Activated T-helper 17 cell treated with anti-CD3 and anti-CD28 coated beads, Interleukin-2, amount 50 U/mL, for 72 hours (primary cell): ENCODE measurements around the gene DNAAF5. TPM values are rescaled to one million over a fixed set of nuclear protein-coding genes. Genes with fewer than 3 reads are reported as not detected.
A peak's percentile ranks its signal among the peaks of the same experiment; 100 is the strongest.

Experiments used
- ATAC-seq: fragments of 150-1000 bp; cut with Tn5 transposase; replicated peaks from 2 replicates; pipeline ENCODE4 v1.10.0; 2021; ENCODE audit warnings: mild to moderate bottlenecking, moderate library complexity
- H3K27ac Mint-ChIP-seq: one replicate; pipeline ENCODE4 v1.8.0; 2022; ENCODE audit warnings: mixed read lengths
- H3K27me3 Mint-ChIP-seq: one replicate; pipeline ENCODE4 v1.8.0; 2022; ENCODE audit warnings: mixed read lengths
- H3K36me3 Mint-ChIP-seq: one replicate; pipeline ENCODE4 v1.8.0; 2022; ENCODE audit warnings: low read depth, mild to moderate bottlenecking, mixed read lengths
- H3K4me1 Mint-ChIP-seq: one replicate; pipeline ENCODE4 v1.8.0; 2022; ENCODE audit warnings: mixed read lengths
- H3K4me3 Mint-ChIP-seq: one replicate; pipeline ENCODE4 v1.8.0; 2022; ENCODE audit warnings: mild to moderate bottlenecking, mixed read lengths
- H3K9me3 Mint-ChIP-seq: one replicate; pipeline ENCODE4 v1.8.0; 2022; ENCODE audit warnings: mixed read lengths
- total RNA-seq, 2 donors: library from RNA; stranded (reverse); gene quantifications; one replicate each; pipeline ENCODE4 v1.2.3, GENCODE V29; 2022

The DNAAF5 gene
- total RNA-seq, 2 donors from 2014 or later = 15.1 to 39.9 TPM

DNA sequence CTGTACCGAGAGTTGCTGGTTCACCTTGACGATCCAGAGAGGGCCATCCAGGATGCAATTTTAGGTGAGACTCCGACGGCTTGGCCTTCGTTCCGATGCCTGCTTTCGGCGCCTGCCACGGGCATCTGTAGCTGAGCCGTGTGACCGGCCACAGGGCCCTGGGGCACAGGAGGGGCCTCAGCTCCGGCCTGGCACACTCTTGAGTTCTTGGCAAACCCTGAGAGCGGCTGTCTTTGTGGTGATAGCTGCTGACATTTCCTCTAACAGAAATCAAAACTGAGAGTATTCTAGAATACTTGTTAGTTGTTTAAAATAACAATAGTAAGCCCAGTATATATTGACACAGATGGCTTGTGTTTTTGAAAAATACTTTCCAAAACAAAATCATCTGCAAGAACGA lies 53.6 kb downstream of the DNAAF5 start:
- Mint-ChIP-seq H3K4me1 (no peaks in the 10 kb centered on the region), H3K27me3 (no peaks in the 10 kb centered on the region), H3K9me3 (no peaks in the 10 kb centered on the region), H3K36me3 (peaks cover 76% of the 10 kb centered on the region), H3K27ac (no peak overlapping the region), H3K4me3 (no peak overlapping the region)
- no peak for ATAC-seq

DNA sequence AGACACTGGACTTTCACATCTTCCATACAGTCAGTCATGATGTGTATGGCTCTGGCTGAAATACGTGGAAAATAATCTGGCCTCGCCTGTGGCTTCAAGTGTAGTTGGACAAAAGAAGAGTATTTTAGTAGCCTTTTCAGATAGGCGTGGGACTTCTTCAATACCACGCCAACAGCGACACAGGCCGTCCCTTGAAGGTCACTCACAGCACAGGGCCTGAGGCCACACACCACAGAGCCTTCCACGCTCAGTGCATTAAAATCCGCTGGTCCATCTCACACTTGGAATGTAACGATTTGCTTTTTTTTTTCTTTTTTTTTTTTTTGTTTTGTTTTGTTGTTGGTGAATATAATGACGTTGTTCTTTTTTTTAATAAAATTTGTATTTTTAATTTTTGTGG lies 54.0 kb downstream of the DNAAF5 start:
- no peak overlapping the region for H3K27ac Mint-ChIP-seq
- H3K36me3 Mint-ChIP-seq = peaks cover 73% of the 10 kb centered on the region
- H3K9me3 Mint-ChIP-seq = no peaks in the 10 kb centered on the region
- no peaks in the 10 kb centered on the region for H3K4me1 Mint-ChIP-seq
- H3K27me3 Mint-ChIP-seq = no peaks in the 10 kb centered on the region
- no peak overlapping the region for H3K4me3 Mint-ChIP-seq
- ATAC-seq = no peak

DNA sequence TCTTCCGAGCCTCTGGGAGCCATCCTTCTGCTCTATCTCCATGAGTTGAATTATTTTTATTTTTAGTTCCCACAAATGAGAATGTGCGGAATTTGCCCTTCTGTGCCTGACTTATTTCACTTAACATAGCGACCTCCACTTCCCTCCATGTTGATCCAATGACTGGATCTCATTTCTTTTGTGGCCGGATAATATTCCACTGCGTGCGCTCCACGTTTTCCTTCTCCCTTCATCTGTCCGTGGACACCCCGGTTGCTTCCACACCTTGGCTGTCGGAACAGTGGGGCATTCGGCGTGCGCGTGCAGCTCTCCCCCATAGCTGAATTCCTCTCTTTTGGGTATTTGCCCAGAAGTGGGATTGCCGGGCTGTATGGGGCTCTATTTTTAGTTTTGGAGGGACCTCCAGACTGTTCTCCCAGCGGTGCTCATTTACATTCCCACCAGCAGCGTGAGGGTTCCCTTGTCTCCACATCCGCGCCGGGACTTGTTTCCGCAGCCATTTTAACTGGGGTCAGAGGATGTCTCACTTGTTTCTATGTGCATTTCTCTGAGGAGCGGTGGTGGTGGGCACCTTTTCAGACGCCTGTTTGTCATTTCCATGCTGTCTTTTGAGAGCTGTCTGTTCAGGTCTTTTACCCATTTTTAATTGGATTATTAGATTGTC lies 54.8 kb downstream of the DNAAF5 start:
- H3K27me3 Mint-ChIP-seq = no peaks in the 10 kb centered on the region

DNA sequence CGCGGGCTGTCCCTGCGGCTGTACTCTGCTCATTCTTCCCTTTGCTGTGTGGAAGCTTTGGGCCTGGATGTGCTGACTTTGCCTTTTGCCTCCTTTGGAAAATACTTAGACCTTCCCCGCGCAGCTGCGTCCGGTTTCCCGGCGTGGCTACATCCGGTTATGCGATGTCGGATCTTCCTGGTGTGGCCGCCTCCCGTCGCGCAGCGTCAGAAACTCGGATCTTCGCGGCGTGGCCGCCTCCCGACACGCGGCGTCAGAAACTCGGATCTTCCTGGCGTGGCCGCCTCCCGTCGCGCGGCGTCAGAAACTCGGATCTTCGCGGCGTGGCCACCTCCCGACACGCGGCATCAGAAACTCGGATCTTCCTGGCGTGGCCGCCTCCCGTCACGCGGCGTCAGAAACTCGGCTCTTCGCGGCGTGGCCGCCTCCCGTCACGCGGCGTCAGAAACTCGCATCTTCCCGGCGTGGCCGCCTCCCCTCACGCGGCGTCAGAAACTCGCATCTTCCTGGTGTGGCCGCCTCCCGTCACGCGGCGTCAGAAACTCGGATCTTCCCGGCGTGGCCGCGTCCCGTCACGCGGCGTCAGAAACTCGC lies 55.5 kb downstream of the DNAAF5 start:
- H3K4me1 Mint-ChIP-seq = no peaks in the 10 kb centered on the region
- no peak overlapping the region for H3K27ac Mint-ChIP-seq
- H3K9me3 Mint-ChIP-seq = no peaks in the 10 kb centered on the region
- H3K36me3 Mint-ChIP-seq = peaks cover 59% of the 10 kb centered on the region
- ATAC-seq = no peak
- no peaks in the 10 kb centered on the region for H3K27me3 Mint-ChIP-seq
- H3K4me3 Mint-ChIP-seq = no peak overlapping the region

More for the DNA sequence above, 54.8 kb downstream of the DNAAF5 start:
- no peak for ATAC-seq
- H3K36me3 Mint-ChIP-seq = peaks cover 65% of the 10 kb centered on the region
- no peaks in the 10 kb centered on the region for H3K9me3 Mint-ChIP-seq
- no peak overlapping the region for H3K27ac Mint-ChIP-seq
- H3K4me1 Mint-ChIP-seq = no peaks in the 10 kb centered on the region
- no peak overlapping the region for H3K4me3 Mint-ChIP-seq

DNA sequence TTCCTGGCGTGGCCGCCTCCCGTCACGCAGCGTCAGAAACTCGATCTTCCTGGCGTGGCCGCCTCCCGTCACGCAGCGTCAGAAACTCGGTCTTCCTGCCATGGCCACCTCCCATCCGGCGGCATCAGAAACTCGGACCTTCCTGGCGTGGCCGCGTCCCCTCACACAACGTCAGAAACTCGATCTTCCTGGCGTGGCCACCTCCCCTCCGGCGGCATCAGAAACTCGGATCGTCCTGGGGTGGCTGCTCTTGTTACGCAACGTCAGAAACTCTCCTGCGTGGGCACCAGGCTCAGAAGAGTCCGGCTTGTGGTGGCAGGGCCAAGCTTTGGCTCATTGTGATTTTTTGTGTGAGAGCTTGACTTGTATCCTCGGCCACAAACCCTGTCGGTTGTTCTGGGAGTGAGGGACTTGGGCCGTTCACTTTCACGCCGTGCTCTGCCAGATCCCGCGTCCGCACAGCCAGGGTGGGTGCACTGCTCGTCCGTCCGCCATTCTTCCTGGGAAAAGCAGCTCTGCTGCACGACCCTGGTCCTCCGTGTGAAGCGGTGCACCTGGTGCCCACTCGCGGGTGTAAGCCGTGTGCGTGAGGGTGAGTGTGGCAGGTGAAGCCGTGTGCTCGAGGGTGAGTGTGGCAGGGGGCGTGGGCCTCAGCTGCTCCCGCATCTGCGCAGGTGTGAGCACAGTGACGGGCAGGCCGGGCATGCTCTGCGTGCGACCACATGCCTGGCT lies 56.4 kb downstream of the DNAAF5 start:
- H3K4me1 Mint-ChIP-seq = no peaks in the 10 kb centered on the region

DNA sequence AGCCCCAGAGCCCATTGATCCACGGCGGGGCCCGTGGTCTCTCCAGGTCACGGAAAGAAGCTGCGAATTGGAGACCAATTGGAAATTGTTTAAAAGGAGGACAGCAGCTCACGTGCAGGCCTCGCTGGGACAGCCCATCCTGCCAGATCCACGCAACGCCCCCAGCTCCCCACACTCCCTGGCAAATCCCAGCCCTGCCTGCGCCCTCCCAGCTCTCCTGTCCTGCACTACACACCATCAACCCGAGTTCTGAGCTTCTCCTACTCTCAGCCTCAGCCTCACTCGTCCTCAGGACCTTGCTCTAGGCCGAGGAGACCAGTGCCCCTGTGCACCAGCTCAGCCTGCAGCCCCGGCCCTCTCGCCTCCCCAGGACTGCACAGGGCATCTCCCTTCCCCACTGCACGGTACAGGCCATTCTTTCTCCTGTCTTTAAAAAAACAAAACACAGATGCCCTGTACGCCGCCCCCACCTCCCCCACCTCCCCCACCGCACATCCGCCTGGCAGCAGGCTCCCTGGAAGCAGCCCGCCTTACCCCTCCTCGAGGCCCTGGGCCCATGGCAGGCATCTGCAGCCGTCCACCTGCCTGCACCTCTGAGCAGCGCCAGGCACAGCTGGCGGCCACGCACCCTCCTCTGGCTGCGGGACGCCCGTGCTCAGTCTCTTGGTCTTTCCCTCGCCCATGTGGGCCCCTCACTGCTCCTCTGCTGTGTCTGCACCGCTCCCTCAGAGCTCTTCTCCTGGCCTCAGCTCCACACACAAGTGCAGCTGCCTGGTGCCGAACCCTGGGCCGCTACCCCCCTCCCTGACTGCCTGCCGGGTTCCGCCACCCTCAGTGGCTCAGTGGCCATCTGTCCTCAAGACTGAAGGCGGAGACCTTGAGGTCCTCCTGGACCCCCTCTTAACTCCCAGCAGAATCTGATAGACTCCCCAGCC lies 57.3 kb downstream of the DNAAF5 start:
- ATAC-seq = no peak
- Mint-ChIP-seq H3K9me3 (no peaks in the 10 kb centered on the region), H3K27me3 (no peaks in the 10 kb centered on the region), H3K4me1 (no peaks in the 10 kb centered on the region), H3K4me3 (no peak overlapping the region), H3K27ac (peak overlapping the region; percentile 41), H3K36me3 (peaks cover 60% of the 10 kb centered on the region)

More for the DNA sequence above, 56.4 kb downstream of the DNAAF5 start:
- Mint-ChIP-seq H3K9me3 (no peaks in the 10 kb centered on the region), H3K4me3 (no peak overlapping the region), H3K27ac (no peak overlapping the region), H3K27me3 (no peaks in the 10 kb centered on the region), H3K36me3 (peaks cover 54% of the 10 kb centered on the region)
- ATAC-seq = no peak

DNA sequence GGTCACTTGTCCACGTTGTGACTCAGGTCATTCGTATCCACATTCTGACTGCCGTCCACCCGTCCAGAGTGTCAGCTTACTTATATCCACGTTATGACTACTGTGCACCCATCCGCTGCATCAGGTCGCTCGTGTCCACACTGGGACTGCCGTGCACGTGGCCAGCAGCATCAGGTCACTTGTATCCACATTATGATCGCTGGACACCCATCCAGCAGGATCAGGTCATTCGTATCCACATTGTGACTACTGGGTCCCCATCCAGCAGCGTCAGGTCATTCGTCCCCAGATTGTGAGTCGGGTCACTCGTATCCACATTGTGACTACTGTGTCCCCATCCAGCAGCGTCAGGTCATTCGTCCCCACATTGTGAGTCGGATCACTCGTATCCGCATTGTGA lies 58.5 kb downstream of the DNAAF5 start:
- Mint-ChIP-seq H3K4me1 (no peaks in the 10 kb centered on the region), H3K27me3 (no peaks in the 10 kb centered on the region), H3K36me3 (peaks cover 59% of the 10 kb centered on the region), H3K9me3 (no peaks in the 10 kb centered on the region), H3K27ac (no peak overlapping the region), H3K4me3 (no peak overlapping the region)
- no peak for ATAC-seq

DNA sequence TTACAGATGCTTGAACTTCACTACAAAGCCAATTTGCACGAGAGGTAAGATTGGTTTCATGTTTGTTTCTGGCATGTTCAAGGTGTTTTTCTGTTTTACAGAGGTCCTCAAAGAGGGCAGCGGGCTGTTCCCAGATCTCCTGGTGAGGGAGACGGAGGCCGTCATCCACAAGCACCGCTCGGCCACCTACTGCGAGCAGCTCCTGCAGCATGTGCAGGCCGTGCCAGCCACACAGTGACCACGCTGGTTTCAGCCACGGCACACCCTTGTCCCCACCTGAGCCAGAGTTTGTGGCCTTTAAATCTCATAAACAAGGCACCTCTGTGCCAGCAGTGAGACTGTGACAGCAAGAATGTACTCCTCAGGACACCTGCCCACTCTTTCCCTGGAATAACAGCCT lies 58.9 kb downstream of the DNAAF5 start:
- H3K27me3 Mint-ChIP-seq = no peaks in the 10 kb centered on the region
- no peaks in the 10 kb centered on the region for H3K4me1 Mint-ChIP-seq

DNA sequence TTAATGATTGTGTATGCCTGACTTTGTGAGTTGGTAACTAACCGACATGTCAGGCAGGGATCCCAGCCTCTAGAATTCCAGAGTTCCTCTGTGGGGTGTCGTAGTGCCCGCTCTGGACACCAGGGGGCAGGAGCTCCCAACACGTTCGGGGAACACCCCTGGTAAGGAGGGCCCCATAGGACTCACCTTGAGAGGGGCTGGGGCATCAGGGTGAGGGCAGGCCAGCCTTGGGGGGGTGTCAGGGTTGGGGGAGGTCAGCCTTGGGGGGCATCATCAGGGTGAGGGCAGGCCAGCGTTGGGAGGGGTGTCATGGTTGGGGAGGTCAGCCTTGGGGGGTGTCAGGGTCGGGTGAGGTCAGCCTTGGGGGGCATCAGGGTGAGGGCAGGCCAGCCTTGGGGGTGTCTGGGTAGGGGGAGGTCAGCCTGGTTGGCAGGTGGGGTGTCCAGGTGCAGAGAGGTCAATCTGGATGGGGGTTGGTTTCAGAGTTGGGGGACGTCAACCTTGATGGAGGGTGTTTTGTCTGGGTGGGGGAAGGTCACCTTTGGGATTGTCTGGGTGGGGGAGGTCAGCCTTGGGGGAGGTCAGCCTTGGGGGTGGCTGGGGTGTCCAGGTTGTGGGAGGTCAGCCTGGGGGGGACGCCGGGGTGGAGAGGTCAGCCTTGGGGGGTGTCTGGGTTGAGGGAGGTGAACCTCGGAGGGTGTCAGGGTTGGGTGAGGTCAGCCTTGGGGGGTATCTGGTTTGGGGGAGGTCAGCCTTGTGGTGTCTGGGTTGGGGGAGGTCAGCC lies 60.2 kb downstream of the DNAAF5 start:
- no peaks in the 10 kb centered on the region for H3K4me1 Mint-ChIP-seq
- no peaks in the 10 kb centered on the region for H3K27me3 Mint-ChIP-seq

More for the DNA sequence above, 58.9 kb downstream of the DNAAF5 start:
- no peaks in the 10 kb centered on the region for H3K9me3 Mint-ChIP-seq
- no peak for ATAC-seq
- no peak overlapping the region for H3K27ac Mint-ChIP-seq
- no peak overlapping the region for H3K4me3 Mint-ChIP-seq
- H3K36me3 Mint-ChIP-seq = peaks cover 55% of the 10 kb centered on the region

DNA sequence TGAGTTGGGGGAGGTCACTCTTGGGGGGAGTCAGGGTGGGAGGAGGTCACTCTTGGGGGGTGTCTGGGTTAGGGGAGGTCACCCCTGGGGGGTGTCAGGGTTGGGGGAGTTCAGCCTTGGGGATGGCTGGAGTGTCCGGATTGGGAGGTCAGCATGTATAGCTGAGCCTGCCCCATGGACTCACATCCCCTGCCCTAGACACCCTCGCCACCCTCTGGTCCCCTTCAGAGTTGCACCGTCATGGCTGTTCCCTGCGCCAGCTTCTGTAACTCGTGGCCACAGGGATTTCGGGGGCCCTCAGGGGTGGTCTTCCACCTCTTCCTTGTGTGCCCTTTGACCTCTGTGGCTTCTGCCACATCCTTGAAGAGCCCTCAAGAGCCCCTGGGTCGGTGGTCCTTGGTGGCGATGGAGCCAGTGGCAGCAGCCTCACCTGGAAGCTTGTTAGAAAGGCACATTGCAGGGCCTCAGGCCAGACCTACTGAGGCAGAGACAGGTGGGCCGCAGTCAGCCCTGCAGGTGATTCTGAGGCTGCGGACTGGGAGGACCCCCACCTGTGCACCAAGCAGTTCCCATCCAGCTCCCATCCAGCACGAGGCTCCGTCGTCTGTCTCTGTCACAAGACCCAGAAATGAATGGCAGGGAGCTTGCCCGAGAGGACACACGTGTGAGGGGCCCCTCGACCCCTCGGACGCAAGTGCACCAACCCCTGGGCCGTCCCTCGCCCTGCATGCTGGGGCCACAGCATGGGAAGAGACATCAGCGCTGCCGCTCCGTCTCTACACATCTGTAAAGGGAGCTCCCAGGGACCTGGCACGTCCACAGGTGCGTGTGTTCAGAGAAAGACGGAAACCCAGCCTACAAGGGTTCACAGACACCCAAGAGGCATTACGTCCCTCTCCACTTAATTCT lies 61.1 kb downstream of the DNAAF5 start:
- Mint-ChIP-seq H3K4me3 (no peak overlapping the region), H3K9me3 (no peaks in the 10 kb centered on the region), H3K27ac (no peak overlapping the region), H3K36me3 (peaks cover 34% of the 10 kb centered on the region), H3K27me3 (no peaks in the 10 kb centered on the region), H3K4me1 (no peaks in the 10 kb centered on the region)
- no peak for ATAC-seq

More for the DNA sequence above, 60.2 kb downstream of the DNAAF5 start:
- ATAC-seq = peak; percentile 83
- H3K4me3 Mint-ChIP-seq = no peak overlapping the region
- no peaks in the 10 kb centered on the region for H3K9me3 Mint-ChIP-seq
- no peak overlapping the region for H3K27ac Mint-ChIP-seq
- H3K36me3 Mint-ChIP-seq = peaks cover 42% of the 10 kb centered on the region

DNA sequence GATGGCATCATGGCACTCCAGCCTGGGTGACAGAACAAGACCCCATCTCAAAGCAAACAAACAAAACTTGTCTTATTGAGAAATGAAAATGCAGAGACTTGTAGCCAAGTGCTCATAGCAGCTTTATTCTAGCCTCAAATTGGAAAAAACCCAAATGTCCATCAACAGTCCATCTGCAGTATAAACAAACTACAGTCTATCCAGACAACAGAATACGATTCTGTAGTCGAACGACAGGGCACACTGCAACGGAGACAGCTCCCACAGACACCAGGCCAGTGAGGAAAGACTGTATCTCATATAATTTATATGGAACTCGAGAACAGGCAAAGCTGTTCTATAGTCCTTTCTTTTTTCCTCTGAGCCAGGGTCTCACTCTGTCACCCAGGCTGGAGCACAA lies 65.0 kb downstream of the DNAAF5 start:
- peaks cover 10% of the 10 kb centered on the region for H3K36me3 Mint-ChIP-seq
- H3K9me3 Mint-ChIP-seq = no peaks in the 10 kb centered on the region
- H3K4me1 Mint-ChIP-seq = no peaks in the 10 kb centered on the region
- no peak overlapping the region for H3K27ac Mint-ChIP-seq
- no peaks in the 10 kb centered on the region for H3K27me3 Mint-ChIP-seq
- H3K4me3 Mint-ChIP-seq = no peak overlapping the region
- ATAC-seq = no peak

DNA sequence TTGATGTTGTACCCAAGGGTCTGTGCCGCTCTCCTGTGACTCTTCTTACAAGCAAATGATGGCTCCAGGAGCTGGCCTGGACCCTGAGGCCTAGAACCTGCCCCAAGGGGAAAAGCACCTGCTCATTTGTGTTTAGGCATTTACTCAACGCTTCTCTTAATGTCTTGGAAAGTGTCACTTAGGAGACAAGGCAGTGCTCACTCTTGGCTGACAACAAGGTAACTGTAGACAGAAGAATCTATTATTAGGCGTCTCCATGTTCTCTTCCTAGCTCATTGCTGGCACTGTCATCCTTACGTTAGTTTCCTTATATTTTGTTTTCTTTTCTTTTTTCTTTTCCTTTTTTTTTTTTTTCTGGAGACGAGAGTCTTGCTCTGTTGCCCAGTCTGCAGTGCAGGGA lies 67.7 kb downstream of the DNAAF5 start:
- Mint-ChIP-seq H3K4me3 (no peak overlapping the region), H3K4me1 (no peaks in the 10 kb centered on the region), H3K27me3 (no peaks in the 10 kb centered on the region), H3K36me3 (no peaks in the 10 kb centered on the region), H3K9me3 (no peaks in the 10 kb centered on the region), H3K27ac (no peak overlapping the region)
- no peak for ATAC-seq
